T-helper 22 cell (primary cell): ENCODE measurements around the gene IL6R.
"Not testable (repeated sequence)": the region's sequence is repeated elsewhere in the genome, so short reads cannot be mapped to it uniquely, and the experiment has no call there.

ENCODE experiments used
- DNase-seq: peaks from one replicate; pipeline ENCODE4 v3.0.0-alpha.2; 2020; ENCODE audit warnings: low read depth

Gene IL6R

DNA sequence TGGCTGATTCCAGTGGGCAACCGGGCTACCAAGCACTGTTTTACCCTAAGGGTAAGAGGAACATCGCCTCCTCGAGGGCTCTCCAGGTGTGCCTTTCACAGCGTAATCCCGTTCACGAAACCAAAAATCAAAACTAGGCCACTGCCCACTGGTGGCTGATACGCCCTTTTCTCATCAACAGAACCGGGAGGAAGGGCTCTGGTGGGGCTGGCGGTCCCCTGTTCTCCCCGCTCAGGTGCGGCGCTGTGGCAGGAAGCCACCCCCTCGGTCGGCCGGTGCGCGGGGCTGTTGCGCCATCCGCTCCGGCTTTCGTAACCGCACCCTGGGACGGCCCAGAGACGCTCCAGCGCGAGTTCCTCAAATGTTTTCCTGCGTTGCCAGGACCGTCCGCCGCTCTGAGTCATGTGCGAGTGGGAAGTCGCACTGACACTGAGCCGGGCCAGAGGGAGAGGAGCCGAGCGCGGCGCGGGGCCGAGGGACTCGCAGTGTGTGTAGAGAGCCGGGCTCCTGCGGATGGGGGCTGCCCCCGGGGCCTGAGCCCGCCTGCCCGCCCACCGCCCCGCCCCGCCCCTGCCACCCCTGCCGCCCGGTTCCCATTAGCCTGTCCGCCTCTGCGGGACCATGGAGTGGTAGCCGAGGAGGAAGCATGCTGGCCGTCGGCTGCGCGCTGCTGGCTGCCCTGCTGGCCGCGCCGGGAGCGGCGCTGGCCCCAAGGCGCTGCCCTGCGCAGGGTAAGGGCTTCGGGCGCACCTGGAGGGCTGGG lies at the start of gene IL6R:
TSS of gene IL6R (plus strand) at position 360 of the 763 bp plus-strand sequence. CDS start at position 647, 287 bp downstream.
- peak; percentile 69 for DNase-seq

DNA sequence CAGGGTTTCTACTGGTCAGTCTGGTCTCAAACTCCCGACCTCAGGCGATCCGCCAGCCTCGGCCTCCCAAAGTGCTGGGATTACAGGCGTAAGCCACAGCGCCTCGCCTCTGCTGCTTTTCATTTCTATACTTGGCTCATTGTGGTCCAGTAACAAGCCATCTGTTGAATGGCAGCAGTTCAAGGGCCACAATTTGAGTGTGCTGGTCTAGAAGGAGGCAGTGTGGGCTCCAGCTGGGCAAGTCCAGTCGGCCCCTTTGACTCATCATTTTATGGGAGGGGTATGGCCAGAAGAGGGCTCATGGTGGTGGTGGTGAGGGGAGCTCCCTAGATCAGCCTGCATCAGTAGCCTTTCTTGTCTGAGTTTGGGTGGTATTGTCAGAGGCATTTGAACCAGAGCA lies 46.6 kb upstream of the IL6R start:
- no peak for DNase-seq

- DNase-seq = no peak
Measured at GRCh38 chr1:154360288-154360687, 44.9 kb upstream of the IL6R start.

GRCh38 chr1:154360881-154361280 lies 44.3 kb upstream of the IL6R start:
- DNase-seq = not testable (repeated sequence)

- no peak for DNase-seq
Measured at GRCh38 chr1:154361357-154361756, 43.8 kb upstream of the IL6R start.

GRCh38 chr1:154371436-154371835 lies 33.7 kb upstream of the IL6R start:
- DNase-seq = no peak

- not testable (repeated sequence) for DNase-seq
Measured at GRCh38 chr1:154373777-154374357, 31.3 kb upstream of the IL6R start.

DNA sequence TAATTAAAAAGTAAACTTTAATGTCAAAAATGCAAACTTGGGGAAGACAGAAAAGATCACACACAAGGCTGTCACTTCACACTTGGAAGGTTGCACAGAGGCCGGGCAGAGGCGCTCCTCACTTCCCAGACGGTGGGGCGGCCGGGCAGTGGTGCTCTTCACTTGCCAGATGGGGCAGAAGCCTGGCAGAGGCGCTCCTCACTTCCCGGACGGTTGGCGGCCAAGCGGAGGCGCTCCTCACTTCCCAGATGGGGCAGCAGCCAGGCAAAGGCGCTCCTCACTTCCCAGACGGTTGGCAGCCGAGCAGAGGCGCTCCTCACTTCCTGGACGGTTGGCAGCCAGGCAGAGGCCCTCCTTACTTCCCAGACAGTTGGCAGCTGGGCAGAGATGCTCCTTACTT lies 25.8 kb upstream of the IL6R start:
- DNase-seq = no peak

DNA sequence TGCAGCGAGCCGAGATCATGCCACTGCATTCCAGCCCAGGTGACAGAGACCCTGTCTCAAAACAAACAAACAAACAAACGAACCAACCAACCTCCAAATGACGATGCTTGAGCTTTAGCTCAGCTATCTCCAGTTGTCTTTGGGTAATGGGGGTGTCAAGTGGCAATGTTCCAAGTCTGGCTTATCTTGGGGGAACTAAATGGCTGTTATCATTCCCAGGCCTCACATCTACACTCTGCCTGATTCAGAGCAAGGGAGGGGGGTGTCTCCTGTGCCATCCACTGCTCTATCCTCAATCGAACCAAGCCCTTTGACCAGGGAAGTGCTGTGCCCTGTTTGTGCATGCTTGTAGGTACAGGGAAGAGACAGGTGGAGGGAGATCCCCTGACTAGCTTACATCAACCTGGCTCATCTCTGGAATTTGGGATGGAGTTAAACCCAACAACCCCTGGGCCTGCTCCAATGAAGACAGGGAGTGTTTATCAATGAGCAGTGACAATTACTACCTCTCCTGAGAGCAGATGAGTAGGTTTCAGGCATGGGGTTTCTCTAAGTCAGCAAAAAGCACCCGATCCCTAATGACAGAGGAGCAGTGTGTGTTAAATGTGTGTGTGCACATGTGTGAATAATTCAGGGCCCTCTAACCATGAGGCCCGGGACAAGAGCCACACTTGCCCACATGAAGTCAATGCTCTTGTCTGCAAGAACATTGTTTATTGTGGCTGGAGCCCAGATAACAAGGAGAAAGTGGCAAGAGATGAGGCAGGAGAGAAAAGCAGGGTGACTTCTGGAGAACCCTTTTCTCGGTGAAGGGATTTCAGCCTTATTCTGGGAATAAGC lies 20.3 kb upstream of the IL6R start:
- no peak for DNase-seq

DNA sequence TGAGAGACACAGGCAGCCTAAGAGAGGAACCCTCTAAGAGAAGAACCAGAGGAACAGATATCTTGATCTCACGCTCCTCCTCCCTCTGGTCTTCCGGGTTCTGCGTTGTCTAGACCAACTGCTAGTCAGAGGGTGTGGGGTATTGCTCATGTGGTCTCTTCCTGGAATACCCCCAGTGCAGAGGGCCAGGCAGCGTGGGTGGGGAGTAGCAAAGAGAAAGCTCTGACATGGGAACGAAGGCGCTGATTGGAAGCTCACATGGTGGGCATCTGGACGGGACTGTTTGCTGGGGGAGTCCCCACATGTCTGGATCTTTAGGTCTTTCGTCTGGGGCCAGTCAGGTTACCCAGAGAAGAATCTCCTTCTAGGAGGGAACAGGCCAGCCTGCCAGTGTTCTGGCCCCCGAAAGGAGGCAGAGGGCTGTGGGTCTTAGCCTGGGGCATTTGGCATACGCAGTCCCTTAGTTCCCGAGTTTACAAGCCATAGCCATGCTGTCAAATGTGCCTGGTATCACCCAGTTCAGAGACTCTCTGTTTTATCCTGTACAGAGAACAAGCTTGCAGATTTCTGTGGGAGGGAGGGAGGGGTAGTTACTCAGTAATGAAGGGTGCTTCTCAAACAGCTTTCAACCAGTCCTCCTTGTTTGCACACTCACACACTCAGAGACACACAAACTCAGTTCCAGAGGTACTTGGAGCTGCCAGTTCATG lies 18.3 kb upstream of the IL6R start:
- peak; percentile 73 for DNase-seq

- no peak for DNase-seq
Measured at GRCh38 chr1:154391086-154391770, 13.9 kb upstream of the IL6R start.

GRCh38 chr1:154398141-154398540 lies 7.0 kb upstream of the IL6R start:
- no peak for DNase-seq

- DNase-seq = no peak
Measured at GRCh38 chr1:154398678-154399077, 6.5 kb upstream of the IL6R start.

DNA sequence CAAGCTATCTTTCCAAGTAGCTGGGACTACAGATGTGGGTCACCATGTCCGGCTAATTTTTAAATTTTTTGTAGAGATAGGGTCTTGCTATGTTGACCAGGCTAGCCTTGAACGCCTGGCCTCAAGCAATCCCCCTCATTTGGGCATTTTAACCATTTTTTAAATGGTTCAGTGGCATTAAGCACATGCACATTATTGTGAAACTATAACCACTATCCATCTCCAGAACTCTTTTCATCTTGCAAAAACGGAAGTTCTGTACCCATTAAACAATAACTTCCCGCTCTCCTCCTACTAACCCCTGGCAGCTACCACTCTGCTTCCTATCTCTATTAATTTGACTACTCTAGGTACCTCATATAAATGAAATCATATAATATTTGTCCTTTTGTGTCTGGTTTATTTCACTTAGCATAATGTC lies 4.8 kb upstream of the IL6R start:
- no peak for DNase-seq

DNA sequence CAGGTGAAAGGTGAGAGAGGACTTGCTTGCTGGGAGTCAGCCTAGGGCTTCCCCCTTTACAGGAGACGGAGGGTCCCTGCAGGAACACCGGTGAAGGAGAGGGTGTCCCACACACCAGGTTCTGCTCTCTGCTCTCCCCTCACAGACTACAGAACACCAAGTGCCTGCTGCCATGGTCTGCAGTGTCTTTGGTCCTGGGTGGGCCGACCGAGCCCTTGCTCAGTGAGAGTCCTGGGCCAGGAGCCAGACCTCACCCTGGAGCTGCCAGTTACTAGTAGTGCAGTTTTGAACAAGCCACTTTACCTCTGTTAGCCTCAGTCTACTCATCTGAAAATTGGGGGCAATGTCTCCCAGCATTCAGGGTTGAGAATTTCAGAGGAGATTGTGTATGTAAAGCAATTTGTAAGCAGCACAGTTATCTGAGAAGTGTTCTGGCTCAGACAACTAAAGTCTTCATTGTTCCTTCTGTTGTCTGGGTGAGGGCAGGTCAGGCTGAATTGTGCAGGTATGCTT lies 2.7 kb upstream of the IL6R start:
- DNase-seq = no peak

- peak; percentile 23 for DNase-seq
Measured at GRCh38 chr1:154403261-154403943, 1.7 kb upstream of the IL6R start.

- DNase-seq = no peak
Measured at GRCh38 chr1:154403983-154404382, 1.2 kb upstream of the IL6R start.

GRCh38 chr1:154404511-154404931 lies 622 bp upstream of the IL6R start:
- DNase-seq = no peak

DNA sequence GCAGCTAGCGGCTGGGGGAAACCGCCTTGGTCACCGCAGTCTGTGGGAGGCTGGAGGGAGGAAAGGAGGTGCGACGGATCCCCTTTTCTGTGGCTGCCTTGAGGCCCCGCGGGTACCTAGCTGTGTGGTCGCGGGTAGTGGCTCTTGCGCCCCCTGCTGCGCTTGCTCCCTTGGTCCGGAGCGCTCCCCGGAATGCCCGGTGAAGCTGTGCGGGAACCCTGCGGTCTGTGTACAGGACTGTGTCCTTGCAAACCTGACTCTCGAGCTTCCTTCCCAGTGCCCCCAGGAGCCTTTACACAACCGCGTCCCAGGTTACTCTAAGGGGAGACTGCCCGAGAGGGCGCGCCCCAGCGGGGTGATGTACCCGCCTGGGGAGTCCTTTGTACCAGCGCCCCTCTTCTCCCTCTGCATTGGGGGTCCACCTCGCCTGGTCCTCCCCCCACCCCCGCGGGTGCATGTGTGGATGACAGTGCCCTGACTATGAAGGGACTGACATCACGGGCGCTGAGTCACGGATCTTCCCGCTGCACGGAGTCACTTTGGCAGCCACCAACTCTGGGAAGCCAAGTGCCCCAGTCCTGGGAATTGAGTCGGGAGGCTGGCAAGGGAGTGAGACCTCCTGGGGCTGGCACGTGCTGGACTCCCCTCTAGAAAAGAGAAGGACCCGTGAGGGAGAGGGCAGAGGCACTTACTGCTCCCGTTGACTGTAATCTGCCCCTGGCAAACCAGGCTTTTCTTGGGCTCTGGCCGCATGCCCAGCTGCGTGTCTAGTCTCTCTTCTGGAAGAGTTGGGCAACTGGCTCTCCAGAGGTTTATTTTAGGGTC lies 816 bp downstream of the IL6R start:
- peak; percentile 53 for DNase-seq

DNA sequence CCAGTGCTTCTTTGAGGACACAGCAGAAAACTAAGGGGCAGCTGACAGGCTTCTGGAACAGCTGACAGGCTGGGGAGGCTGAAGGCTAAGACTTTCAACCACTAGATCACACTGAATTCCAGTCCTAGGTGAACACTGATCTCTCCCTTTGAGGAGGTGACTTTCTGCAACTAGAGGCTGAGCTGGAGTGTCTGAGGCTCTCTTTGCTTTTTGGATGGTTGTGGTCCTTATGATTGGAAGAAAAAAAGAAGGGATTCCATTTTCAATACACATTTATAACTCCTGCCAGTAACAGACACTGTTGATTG lies 1.4 kb downstream of the IL6R start:
- no peak for DNase-seq
